CD4-positive, alpha-beta T cell (primary cell): ENCODE results near the gene BAG3. TPM values are rescaled to one million over a fixed set of nuclear protein-coding genes. Genes with fewer than 3 reads are reported as not detected.

ENCODE experiments used
- ATAC-seq: fragments of 200-7000 bp; cut with Tn5 transposase; one replicate; pipeline ENCODE4 v1.10.0; 2022; ENCODE audit warnings: mild to moderate bottlenecking; ENCODE audit not compliant: poor library complexity
- CTCF ChIA-PET: fragments of 350-600 bp; sonication (Branson Sonifier 250); formaldehyde crosslinking; loops from one replicate; lab custom pipeline; 2021; ENCODE audit warnings: antibody characterized with exemption, inconsistent platforms; lab: Charles Lee
- POLR2A ChIA-PET: fragments of 350-600 bp; sonication (Branson Sonifier 250); formaldehyde crosslinking; loops from one replicate; lab custom pipeline; 2021; ENCODE audit warnings: antibody characterized with exemption, inconsistent platforms; lab: Charles Lee
- DNase-seq, 14 experiments: peaks; one replicate each; pipeline ENCODE4 v3.0.0-alpha.2; 2013 to 2020; ENCODE audit warnings: mixed read lengths in 2 of 14
- H3K27ac ChIP-seq, 2 donors: one replicate each; pipeline versions ENCODE4 v1.5.1 to v1.7.0; 2013; ENCODE audit warnings: low read length in 2 of 2, low read depth in 1 of 2, mild to moderate bottlenecking in 1 of 2
- H3K27me3 ChIP-seq, 2 experiments: 1 replicate in 1 of 2; 2 replicates in 1 of 2; pipeline versions ENCODE4 v1.6.1 to v1.7.0; 2013; ENCODE audit warnings: low read length in 2 of 2, control low read depth in 1 of 2, mild to moderate bottlenecking in 1 of 2, moderate library complexity in 1 of 2; ENCODE audit not compliant: insufficient read depth in 2 of 2, control insufficient read depth in 1 of 2
- H3K36me3 ChIP-seq: one replicate; pipeline ENCODE4 v1.6.1; 2013; ENCODE audit warnings: low read length, control low read depth; ENCODE audit not compliant: insufficient read depth
- H3K4me1 ChIP-seq: one replicate; pipeline ENCODE4 v1.6.1; 2013; ENCODE audit warnings: low read length, control low read depth; ENCODE audit not compliant: insufficient read depth
- H3K4me3 ChIP-seq: one replicate; pipeline ENCODE4 v1.5.1; 2013; ENCODE audit warnings: mild to moderate bottlenecking, low read length, moderate library complexity
- H3K9me3 ChIP-seq, 2 experiments: 1 replicate in 1 of 2; 2 replicates in 1 of 2; pipeline versions ENCODE4 v1.6.1 to v1.7.0; 2013; ENCODE audit warnings: low read length in 2 of 2, mild to moderate bottlenecking in 2 of 2, control low read depth in 1 of 2, moderate library complexity in 1 of 2; ENCODE audit not compliant: control insufficient read depth in 1 of 2, insufficient read depth in 1 of 2
- H3K27ac Mint-ChIP-seq: one replicate; pipeline ENCODE4 v1.8.0; 2020; ENCODE audit warnings: mixed read lengths
- H3K27me3 Mint-ChIP-seq: one replicate; pipeline ENCODE4 v1.8.0; 2021; ENCODE audit warnings: mixed read lengths
- H3K36me3 Mint-ChIP-seq: one replicate; pipeline ENCODE4 v1.8.0; 2021; ENCODE audit warnings: low read depth, mixed read lengths
- H3K4me1 Mint-ChIP-seq: one replicate; pipeline ENCODE4 v1.8.0; 2021; ENCODE audit warnings: low read depth, mixed read lengths
- H3K4me3 Mint-ChIP-seq: one replicate; pipeline ENCODE4 v1.8.0; 2020; ENCODE audit warnings: mild to moderate bottlenecking, mixed read lengths
- H3K9me3 Mint-ChIP-seq: one replicate; pipeline ENCODE4 v1.8.0; 2020; ENCODE audit warnings: mixed read lengths
- CTCF ChIP-seq: fragments of 200-600 bp; IDR thresholded peaks from one replicate; pipeline ENCODE4 v1.8.0; 2022; ENCODE audit warnings: antibody characterized with exemption, mild to moderate bottlenecking
- intact Hi-C, 2 experiments: fragments of 100-400 bp; cut with DNase I in 1 of 2; cut with micrococcal nuclease in 1 of 2; formaldehyde crosslinking; loops; one replicate each; pipeline versions ENCODE4 v1.15.1 to v1.9.0; 2023 to 2025; cut with DNase I, micrococcal nuclease
- total RNA-seq, 174 experiments: library from RNA in 2 of 174; stranded (reverse) in 2 of 174; gene quantifications; one replicate each; pipeline ENCODE4 v1.2.3 and lab custom pipeline; 2021 to 2026

The BAG3 gene
- total RNA-seq, 2 experiments from 2014 or later: 65.1 to 65.8 TPM

- Mint-ChIP-seq H3K9me3 (no peaks in the 10 kb centered on the region), H3K27me3 (no peaks in the 10 kb centered on the region), H3K4me1 (peaks cover 24% of the 10 kb centered on the region), H3K4me3 (no peak overlapping the region), H3K36me3 (no peaks in the 10 kb centered on the region), H3K27ac (no peak overlapping the region)
- Histone ChIP-seq H3K4me1 (peaks cover 29% of the 10 kb centered on the region), H3K27me3 (no peaks in the 10 kb centered on the region), H3K36me3 (no peaks in the 10 kb centered on the region), H3K9me3 (peaks cover 5 to 9% of the 10 kb centered on the region in 2 experiments), H3K4me3 (no peak overlapping the region), H3K27ac (no peak overlapping the region)
- ChIA-PET POLR2A (no interaction called here), CTCF (no interaction called here)
- intact Hi-C loops: no loop called here
- no peak for TF ChIP-seq CTCF
- ATAC-seq: no peak
- DNase-seq: no peak
Measured at GRCh38 chr10:119640384-119640783, 10.8 kb upstream of the BAG3 start.

GRCh38 chr10:119640875-119641526 lies 10.2 kb upstream of the BAG3 start:
- ChIA-PET POLR2A (no interaction called here), CTCF (no interaction called here)
- TF ChIP-seq CTCF: no peak
- intact Hi-C loops: no loop called here
- H3K4me1 ChIP-seq: peaks cover 29% of the 10 kb centered on the region
- Mint-ChIP-seq H3K27ac (no peak overlapping the region), H3K4me3 (no peak overlapping the region), H3K27me3 (no peaks in the 10 kb centered on the region), H3K9me3 (no peaks in the 10 kb centered on the region), H3K36me3 (no peaks in the 10 kb centered on the region), H3K4me1 (peaks cover 24% of the 10 kb centered on the region)
- no peak overlapping the region for H3K4me3 ChIP-seq
- ATAC-seq: no peak
- no peak overlapping the region for H3K27ac ChIP-seq
- no peaks in the 10 kb centered on the region for H3K36me3 ChIP-seq
- peaks cover 8 to 9% of the 10 kb centered on the region in 2 experiments for H3K9me3 ChIP-seq
- no peak for DNase-seq
- H3K27me3 ChIP-seq: no peaks in the 10 kb centered on the region

GRCh38 chr10:119642556-119643111 lies 8.5 kb upstream of the BAG3 start:
- H3K4me1 Mint-ChIP-seq: peaks cover 24% of the 10 kb centered on the region
- ChIA-PET POLR2A (interaction anchor here (1.0 to 1.6 kb wide), 3 partner anchors 9 to 83 kb away, joined by 4 to 11 read pairs (median 5); partner anchors contain the start of genes BAG3 and INPP5F), CTCF (interaction anchor here (0.9 to 1.7 kb wide), 5 partner anchors 9 to 99 kb away, joined by 3 to 5 read pairs (median 4); partner anchors contain the start of genes BAG3 and RGS10)
- peak overlapping the region; percentile 41 for H3K27ac Mint-ChIP-seq
- Histone ChIP-seq H3K27ac (no peak overlapping the region), H3K36me3 (no peaks in the 10 kb centered on the region), H3K27me3 (no peaks in the 10 kb centered on the region), H3K4me1 (peaks cover 29% of the 10 kb centered on the region), H3K4me3 (no peak overlapping the region), H3K9me3 (peaks cover 8 to 9% of the 10 kb centered on the region in 2 experiments)
- intact Hi-C loops: no loop called here
- H3K36me3 Mint-ChIP-seq: no peaks in the 10 kb centered on the region
- H3K9me3 Mint-ChIP-seq: no peaks in the 10 kb centered on the region
- DNase-seq (peak in 3 of 14 experiments; percentile 60 to 74 (median 73)), ATAC-seq (peak; percentile 93)
- peak overlapping the region; percentile 2 for H3K4me3 Mint-ChIP-seq
- TF ChIP-seq CTCF: no peak
- H3K27me3 Mint-ChIP-seq: no peaks in the 10 kb centered on the region
